ENCODE measurements around the gene ZSCAN10.

DNA sequence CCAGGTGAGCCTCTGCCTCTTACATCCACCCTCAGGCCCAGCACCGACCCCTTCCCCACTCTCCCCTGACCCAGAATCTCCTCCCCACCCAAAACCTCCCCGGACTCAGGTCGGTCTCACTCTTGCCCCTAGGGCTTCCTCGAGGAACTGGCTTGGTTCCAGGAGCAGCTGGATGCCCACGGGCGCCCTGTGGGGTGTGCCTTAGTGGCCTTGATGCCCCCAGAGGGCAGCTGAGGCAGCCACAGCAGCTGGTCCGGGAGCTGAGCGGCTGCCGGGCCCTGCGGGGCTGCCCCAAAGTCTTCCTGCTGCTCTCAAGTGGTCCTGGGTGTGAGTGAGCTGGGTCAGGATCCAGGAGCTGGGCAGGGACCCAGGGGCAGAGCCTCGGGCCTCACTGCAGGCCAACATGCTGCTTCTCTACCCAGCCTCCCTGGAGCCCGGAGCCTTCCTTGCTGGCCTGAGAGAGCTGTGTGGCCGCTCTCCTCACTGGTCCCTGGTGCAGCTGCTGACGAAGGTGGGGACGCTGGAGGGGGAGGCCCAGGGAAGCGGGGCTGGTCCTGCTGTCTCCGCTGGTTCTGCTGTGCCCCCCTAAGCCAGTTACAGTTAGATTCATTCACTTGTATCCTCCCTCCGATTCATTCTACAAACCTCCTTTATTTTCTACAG, 45.4 kb upstream of the ZSCAN10 start:
- TF ChIP-seq, protein P1, sequence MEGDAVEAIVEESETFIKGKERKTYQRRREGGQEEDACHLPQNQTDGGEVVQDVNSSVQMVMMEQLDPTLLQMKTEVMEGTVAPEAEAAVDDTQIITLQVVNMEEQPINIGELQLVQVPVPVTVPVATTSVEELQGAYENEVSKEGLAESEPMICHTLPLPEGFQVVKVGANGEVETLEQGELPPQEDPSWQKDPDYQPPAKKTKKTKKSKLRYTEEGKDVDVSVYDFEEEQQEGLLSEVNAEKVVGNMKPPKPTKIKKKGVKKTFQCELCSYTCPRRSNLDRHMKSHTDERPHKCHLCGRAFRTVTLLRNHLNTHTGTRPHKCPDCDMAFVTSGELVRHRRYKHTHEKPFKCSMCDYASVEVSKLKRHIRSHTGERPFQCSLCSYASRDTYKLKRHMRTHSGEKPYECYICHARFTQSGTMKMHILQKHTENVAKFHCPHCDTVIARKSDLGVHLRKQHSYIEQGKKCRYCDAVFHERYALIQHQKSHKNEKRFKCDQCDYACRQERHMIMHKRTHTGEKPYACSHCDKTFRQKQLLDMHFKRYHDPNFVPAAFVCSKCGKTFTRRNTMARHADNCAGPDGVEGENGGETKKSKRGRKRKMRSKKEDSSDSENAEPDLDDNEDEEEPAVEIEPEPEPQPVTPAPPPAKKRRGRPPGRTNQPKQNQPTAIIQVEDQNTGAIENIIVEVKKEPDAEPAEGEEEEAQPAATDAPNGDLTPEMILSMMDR (conservative IDR thresholded peaks at IDR 0.05; ENCODE audit: low read depth, low read length), result no peak
- no peak for TF ChIP-seq EZH2 (IDR thresholded peaks at IDR 0.05; ENCODE audit: low read length, unreplicated experiment)
- no peak for TF ChIP-seq EZH2phosphoT487 (IDR thresholded peaks at IDR 0.05; ENCODE audit: borderline replicate concordance, low read length)

Measured in PC-3 (cell line).